GM12878 (cell line): Measurements from ENCODE around the gene MNT. TPM values are rescaled to one million over a fixed set of nuclear protein-coding genes. Genes with fewer than 3 reads are reported as not detected.
A peak's percentile ranks its signal among the peaks of the same experiment; 100 is the strongest.

Experiments used
- ATAC-seq: fragments of 200-7000 bp; cut with Tn5 transposase; 3 replicates; pipeline ENCODE4 v1.9.1; 2020; ENCODE audit warnings: mild to moderate bottlenecking, moderate library complexity
- BruUV-seq: library from RNA; stranded (reverse); fragments of 400-500 nt; replicated peaks from 2 replicates; lab custom pipeline; 2021; lab: Mats Ljungman, UMichigan
- CTCF ChIA-PET: fragments of 300-600 bp; sonication (Branson Sonifier 250); formaldehyde crosslinking; extraction: SDS; loops from one replicate; lab custom pipeline; 2021; ENCODE audit warnings: inconsistent platforms; lab: Yijun Ruan, JAX
- POLR2A ChIA-PET: fragments of 350-600 bp; formaldehyde crosslinking; extraction: SDS; loops from one replicate; lab custom pipeline; 2021; ENCODE audit warnings: inconsistent platforms; lab: Charles Lee
- RAD21 ChIA-PET: fragments of 300-600 bp; sonication (Branson Sonifier 250); formaldehyde crosslinking; loops from one replicate; lab custom pipeline; 2023; ENCODE audit warnings: antibody characterized with exemption; ENCODE audit not compliant: unreplicated experiment; lab: Charles Lee
- SMC1A ChIA-PET: fragments of 300-600 bp; sonication (Branson Sonifier 250); formaldehyde crosslinking; loops from one replicate; lab custom pipeline; 2023; ENCODE audit not compliant: unreplicated experiment, uncharacterized antibody; lab: Charles Lee
- DNase-seq: peaks from one replicate; pipeline ENCODE4 v3.0.0-alpha.2; 2011; ENCODE audit warnings: low read depth, low spot score
- FAIRE-seq: peaks from 3 replicates; lab custom pipeline; 2011; peaks lifted over from hg19 to GRCh38; lab: Jason Lieb, UNC
- H2AFZ ChIP-seq: 2 replicates; pipeline ENCODE4 v1.6.0; 2011; ENCODE audit warnings: low read depth, low read length, control low read depth; ENCODE audit not compliant: control insufficient read depth
- H3K27ac ChIP-seq: 2 replicates; pipeline ENCODE4 v1.5.1; 2011; ENCODE audit warnings: control low read depth; ENCODE audit not compliant: control insufficient read depth, insufficient read depth
- H3K27me3 ChIP-seq, 2 experiments: replicated peaks in 1 of 2; 2 replicates each; pipeline versions ENCODE4 v1.6.0 to v1.6.1; 2011; ENCODE audit warnings: low read length in 1 of 2; ENCODE audit not compliant: control insufficient read depth in 2 of 2, insufficient read depth in 2 of 2
- H3K36me3 ChIP-seq, 2 experiments: 2 replicates each; pipeline ENCODE4 v1.5.1; 2011; ENCODE audit warnings: low read length in 1 of 2; ENCODE audit not compliant: control insufficient read depth in 2 of 2, insufficient read depth in 2 of 2
- H3K4me1 ChIP-seq: 2 replicates; pipeline ENCODE4 v1.6.1; 2011; ENCODE audit warnings: mild to moderate bottlenecking, low read length, moderate library complexity, mixed read lengths; ENCODE audit not compliant: control insufficient read depth, insufficient read depth
- H3K4me2 ChIP-seq: 2 replicates; pipeline ENCODE4 v1.6.0; 2011; ENCODE audit warnings: control low read depth; ENCODE audit not compliant: control insufficient read depth, insufficient read depth
- H3K4me3 ChIP-seq: fragments of 200-600 bp; sonication (generic); 2 replicates; pipeline ENCODE4 v1.5.1; 2016
- H3K79me2 ChIP-seq: 2 replicates; pipeline ENCODE4 v1.6.0; 2011; ENCODE audit warnings: low read length; ENCODE audit not compliant: control insufficient read depth, insufficient read depth
- H3K9ac ChIP-seq: 2 replicates; pipeline ENCODE4 v1.8.0; 2011; ENCODE audit warnings: low read length, control low read depth, mixed read lengths; ENCODE audit not compliant: control insufficient read depth, insufficient read depth
- H3K9me3 ChIP-seq: replicated peaks from 3 replicates; pipeline ENCODE4 v1.5.1; 2011; ENCODE audit warnings: mild to moderate bottlenecking, low read length; ENCODE audit not compliant: control insufficient read depth, insufficient read depth
- H4K20me1 ChIP-seq: 2 replicates; pipeline ENCODE4 v1.6.0; 2011; ENCODE audit not compliant: control insufficient read depth, insufficient read depth
- BRCA1 ChIP-seq: IDR thresholded peaks from 2 replicates; pipeline ENCODE4 v1.6.1; 2011; ENCODE audit warnings: low read depth, low read length, improper control_type of control experiment
- CEBPZ ChIP-seq: fragments of 150-350 bp; IDR thresholded peaks from 2 replicates; pipeline ENCODE4 v1.6.1; 2016; ENCODE audit warnings: low read depth, low read length
- CTCF ChIP-seq, 3 experiments: IDR thresholded peaks in 2 of 3; conservative IDR thresholded peaks in 1 of 3; 2 replicates each; pipeline ENCODE4 v1.5.1; 2011; ENCODE audit warnings: low read depth in 3 of 3, low read length in 3 of 3, mild to moderate bottlenecking in 3 of 3, control low read depth in 2 of 3, moderate library complexity in 2 of 3, inconsistent platforms in 1 of 3, mixed read lengths in 1 of 3; ENCODE audit not compliant: control insufficient read depth in 2 of 3, insufficient read depth in 1 of 3; ENCODE audit errors: extremely low read depth in 1 of 3
- NFYA ChIP-seq: IDR thresholded peaks from 2 replicates; pipeline ENCODE4 v1.6.1; 2011; ENCODE audit warnings: low read depth, mild to moderate bottlenecking, low read length, improper control_type of control experiment, borderline replicate concordance
- RAD51 ChIP-seq: fragments of 450-650 bp; IDR thresholded peaks from 2 replicates; pipeline ENCODE4 v1.6.1; 2016; ENCODE audit warnings: moderate library complexity, mild to moderate bottlenecking, inconsistent platforms
- ZNF622 ChIP-seq: fragments of 450-650 bp; IDR thresholded peaks from 2 replicates; pipeline ENCODE4 v1.6.1; 2017; ENCODE audit warnings: mild to moderate bottlenecking, inconsistent platforms
- WGBS: methylation state at CpG from one replicate; pipeline ENCODE4 v1.1.6; 2016; ENCODE audit warnings: low lambda C conversion rate; ENCODE audit not compliant: insufficient replicate concordance, insufficient coverage; ENCODE audit errors: missing lambda C conversion rate; 5-methylcytosine and 5-hydroxymethylcytosine counted together
- in situ Hi-C: fragments of 300-500 bp; cut with MboI; formaldehyde crosslinking; loops from 9 replicates; pipeline ENCODE4 v1.14.3; 2018; ENCODE audit warnings: mixed read lengths
- intact Hi-C: fragments of 100-400 bp; cut with micrococcal nuclease; formaldehyde crosslinking; loops from one replicate; pipeline ENCODE4 v1.14.2; 2022; ENCODE audit not compliant: unreplicated experiment
- polyA plus RNA-seq, 11 experiments: library from polyadenylated mRNA; depleted of rRNA in 4 of 11; unstranded in 6 of 11; stranded (reverse) in 5 of 11; fragments of >200 nt; fragmentation: Nextera tagmentation in 4 of 11; fragmentation: Illumina TruSeq in 1 of 11; extraction: Ambion mirVana in 4 of 11; extraction: Trizol in 1 of 11; gene quantifications; 1 replicate in 1 of 11; 2 replicates in 10 of 11; pipeline versions ENCODE4 v1.2.1 to v1.2.3, GENCODE V29; 2011 to 2016; ENCODE audit warnings: inconsistent platforms in 2 of 11, missing spikeins in 2 of 11, low read depth in 1 of 11
- total RNA-seq, 4 experiments: library from RNA; depleted of rRNA in 3 of 4; stranded (reverse); fragments of >200 nt in 3 of 4; fragmentation: Illumina TruSeq in 1 of 4; extraction: Trizol in 1 of 4; gene quantifications; 2 replicates each; pipeline versions ENCODE4 v1.2.1 to v1.2.3, GENCODE V29; 2013 to 2021

The MNT gene
- total and polyA plus RNA-seq, 10 of the 15 experiments (the other 5 are each of a cell fraction or from before 2014, with no cell fraction given): 0.31 to 15.9 (median 3.8) TPM

GRCh38 chr17:2370211-2370589 is 30.7 kb downstream of the MNT start (continued):
- no peak for TF ChIP-seq CEBPZ

DNA sequence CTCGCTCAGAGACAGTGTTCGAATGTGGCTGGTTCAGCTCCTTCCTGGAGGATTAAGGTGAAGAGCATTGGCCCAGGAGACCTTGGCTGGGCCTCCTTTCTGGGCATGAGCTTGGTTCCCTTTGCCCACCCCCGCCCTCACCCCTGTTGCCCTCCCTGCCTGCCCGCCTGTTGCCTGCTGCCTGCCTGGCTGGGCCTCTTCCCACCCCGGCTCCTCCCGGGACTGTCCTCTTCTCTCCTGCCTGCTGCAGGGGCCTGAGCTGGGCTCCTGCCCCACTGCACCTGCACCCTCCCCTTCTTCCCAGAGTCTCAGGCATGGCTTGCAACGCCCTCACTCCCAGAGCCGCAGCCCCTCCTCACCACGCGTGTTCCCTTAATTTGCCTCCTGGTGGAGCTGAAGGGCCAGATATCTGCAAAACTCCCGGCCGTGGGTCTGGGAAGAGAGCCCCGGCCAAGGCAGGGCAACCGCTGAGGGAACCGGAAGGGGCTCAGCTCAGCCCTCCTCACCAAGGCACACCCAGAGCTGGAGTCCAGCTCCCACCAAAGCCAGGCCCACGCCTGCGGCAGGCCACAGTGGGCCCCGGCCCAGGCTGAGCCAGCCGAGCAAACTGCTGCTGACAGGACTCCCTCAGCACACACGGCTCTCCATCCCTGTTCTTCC is 31.2 kb downstream of the MNT start:
- no peaks in the 10 kb centered on the region; a peak in 1 of 4 replicates for H3K36me3 ChIP-seq
- no peak for FAIRE-seq

More for the DNA sequence above, 31.2 kb downstream of the MNT start:
- Histone ChIP-seq H2AFZ (no peak overlapping the region), H3K79me2 (no peaks in the 10 kb centered on the region), H3K27me3 (no peaks in the 10 kb centered on the region), H3K27ac (no peak overlapping the region), H3K9ac (no peak overlapping the region), H3K4me3 (no peak overlapping the region), H3K4me2 (no peak overlapping the region), H3K4me1 (no peaks in the 10 kb centered on the region), H4K20me1 (no peaks in the 10 kb centered on the region), H3K9me3 (no peaks in the 10 kb centered on the region)
- ATAC-seq: no peak
- POLR2A ChIA-PET: no interaction called here
- in situ Hi-C loops (no loop called here), intact Hi-C loops (no loop called here)
- no peak for DNase-seq
- RAD21 ChIA-PET: interaction anchor here (2.7 kb wide), 1 partner anchor 13 kb away, joined by 9 read pairs; no protein-coding TSS in a partner anchor
- CTCF ChIA-PET: interaction anchor here (1.4 to 2.2 kb wide), 2 partner anchors 12 to 46 kb away, joined by 4 to 12 read pairs; no protein-coding TSS in a partner anchor
- WGBS: 87% methylated on average over 19 of the region's 20 CpGs
- TF ChIP-seq CTCF (IDR thresholded peaks at IDR 0.05 in 2 of 3, conservative IDR thresholded peaks at IDR 0.05 in 1 of 3; ENCODE audit: control insufficient read depth in 2 of 3, extremely low read depth in 1 of 3, insufficient read depth in 1 of 3, low read depth in 3 of 3, low read length in 3 of 3) (0 out of 6 replicates have a peak, but pooled peaks of 1 of the 3 experiments have one; percentile 1), NFYA (no peak), RAD51 (no peak), BRCA1 (no peak), ZNF622 (no peak)
- BruUV-seq: no TSS peak
- SMC1A ChIA-PET: interaction anchor here (1.4 to 2.0 kb wide), 2 partner anchors 13 to 47 kb away, joined by 4 to 6 read pairs; no protein-coding TSS in a partner anchor
